Raji (cell line): Measurements from ENCODE around the gene YTHDC2.

Experiments
- POLR2A ChIP-seq: IDR thresholded peaks from 2 replicates; pipeline ENCODE4 v1.6.1; 2011; ENCODE audit warnings: low read depth, low read length, control low read depth; ENCODE audit not compliant: insufficient read depth

The YTHDC2 gene

DNA sequence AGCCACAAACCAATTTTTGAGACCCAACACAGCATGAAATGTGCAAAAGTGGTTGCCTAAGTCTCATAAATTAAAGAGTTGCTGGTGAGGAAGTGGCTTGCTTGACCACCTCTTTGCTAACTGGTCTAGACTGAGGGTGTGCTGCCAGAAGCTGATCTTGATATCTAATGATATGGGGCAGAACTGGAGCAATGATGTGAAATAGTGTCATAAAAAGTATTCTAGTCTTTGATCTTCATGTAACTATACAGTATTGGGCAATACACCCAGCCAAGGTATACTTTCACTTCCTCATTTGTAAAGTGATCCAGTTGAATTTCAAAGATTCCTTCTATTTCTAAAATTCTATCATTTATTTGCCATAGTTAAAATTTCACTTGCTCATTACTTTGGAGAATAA lies 5.9 kb upstream of the YTHDC2 start:
- no peak for TF ChIP-seq POLR2A

DNA sequence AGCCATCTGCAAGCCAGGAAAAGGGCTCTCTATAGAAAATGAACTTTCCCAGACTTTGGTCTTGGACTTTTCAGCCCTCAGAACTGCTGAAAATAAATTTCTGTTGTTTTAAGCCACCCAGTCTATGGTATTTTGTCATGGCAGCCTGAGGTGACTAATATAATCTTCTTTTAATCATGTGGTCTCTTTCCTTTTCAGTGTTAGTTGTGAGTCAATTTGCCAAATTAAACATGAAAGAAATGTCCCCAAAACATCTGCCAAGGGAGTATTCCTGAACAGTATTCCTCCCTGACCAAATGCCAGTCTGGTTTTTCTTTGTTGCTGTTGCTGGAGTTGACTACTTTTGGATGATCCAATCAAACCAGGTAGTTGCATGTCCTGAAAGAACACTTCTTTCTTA lies 4.7 kb upstream of the YTHDC2 start:
- no peak for TF ChIP-seq POLR2A

DNA sequence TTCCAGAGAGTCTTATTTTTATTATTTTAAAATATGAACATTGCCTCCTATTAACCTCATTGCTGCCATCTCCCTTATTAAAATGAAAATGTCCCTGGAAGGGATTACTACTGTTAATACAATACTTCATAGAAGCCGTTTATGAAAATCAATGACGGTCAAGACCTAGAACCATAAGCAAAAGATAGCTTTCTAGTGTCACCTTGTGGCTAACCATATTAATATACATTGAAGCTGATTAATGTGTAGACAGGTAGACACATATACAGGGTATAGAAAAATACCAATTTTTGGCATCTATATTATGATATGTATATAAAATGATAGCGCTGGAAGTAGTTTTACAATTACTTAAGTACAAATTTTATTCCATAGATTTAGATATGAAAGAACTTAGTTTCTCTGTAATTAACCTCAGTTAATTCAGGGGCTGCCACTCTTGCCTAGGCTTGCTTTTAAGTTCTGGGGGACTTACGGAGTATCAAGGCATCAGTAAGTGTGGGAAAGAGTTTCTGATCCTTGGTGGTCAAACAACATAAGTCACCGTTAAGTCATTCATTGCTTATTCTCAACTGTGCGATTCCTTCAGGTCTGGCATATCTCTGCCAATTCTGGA lies 2.5 kb upstream of the YTHDC2 start:
- no peak for TF ChIP-seq POLR2A

DNA sequence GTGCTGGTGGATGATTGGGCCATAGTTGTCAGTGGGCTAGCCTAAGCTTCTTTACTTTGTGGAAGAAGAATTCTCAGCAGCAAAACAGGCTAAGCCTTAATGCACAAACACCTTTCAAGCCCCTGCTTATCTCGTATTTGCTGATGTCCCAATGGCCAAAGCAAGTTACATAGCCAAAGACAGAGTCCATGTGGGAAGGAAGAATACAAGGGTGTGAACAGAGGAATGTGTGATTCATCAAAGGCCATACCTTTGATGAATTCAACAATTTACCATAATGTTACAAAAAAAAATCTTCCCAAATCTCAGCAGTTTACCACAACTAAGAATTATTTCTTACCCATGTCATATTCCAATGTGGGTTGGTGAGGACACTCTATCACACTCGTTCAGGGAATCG lies 1.2 kb upstream of the YTHDC2 start:
- TF ChIP-seq POLR2A: no peak

DNA sequence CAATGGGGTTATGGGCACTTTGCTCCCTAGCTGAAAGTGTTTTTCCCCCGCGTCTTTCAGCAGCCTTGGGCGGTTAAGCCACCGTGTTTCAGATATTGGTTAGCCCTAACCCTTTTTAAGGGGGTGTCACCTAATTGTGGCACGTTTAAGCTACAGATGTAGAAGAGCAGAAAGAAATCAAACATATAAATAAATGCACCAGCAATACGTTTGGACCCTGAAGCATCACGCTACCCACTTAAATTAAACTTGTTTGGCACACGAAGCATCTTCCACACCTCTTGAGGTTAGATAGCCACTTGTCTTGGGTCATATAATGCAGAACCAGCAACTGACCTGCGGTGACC lies 768 bp downstream of the YTHDC2 start:
- TF ChIP-seq POLR2A: no peak

DNA sequence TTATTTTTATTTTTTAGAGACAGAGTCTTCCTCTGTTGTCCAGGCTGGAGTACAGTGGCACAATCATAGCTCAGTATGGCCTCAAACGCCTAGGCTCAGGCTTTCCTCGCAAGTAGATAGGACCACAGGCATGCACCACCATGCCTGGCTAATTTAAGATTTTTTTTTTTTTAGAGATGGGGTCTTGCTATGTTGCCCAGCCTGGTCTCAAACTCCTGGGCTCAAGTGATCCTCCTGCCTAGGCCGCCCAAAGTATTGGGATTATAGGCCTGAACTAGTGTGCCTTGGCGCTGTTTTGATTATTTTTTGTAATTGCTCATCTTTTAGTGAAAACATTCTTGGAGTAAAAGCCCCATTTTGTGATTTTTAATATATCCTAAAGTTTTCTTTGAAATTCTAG lies 5.4 kb downstream of the YTHDC2 start:
- no peak for TF ChIP-seq POLR2A

DNA sequence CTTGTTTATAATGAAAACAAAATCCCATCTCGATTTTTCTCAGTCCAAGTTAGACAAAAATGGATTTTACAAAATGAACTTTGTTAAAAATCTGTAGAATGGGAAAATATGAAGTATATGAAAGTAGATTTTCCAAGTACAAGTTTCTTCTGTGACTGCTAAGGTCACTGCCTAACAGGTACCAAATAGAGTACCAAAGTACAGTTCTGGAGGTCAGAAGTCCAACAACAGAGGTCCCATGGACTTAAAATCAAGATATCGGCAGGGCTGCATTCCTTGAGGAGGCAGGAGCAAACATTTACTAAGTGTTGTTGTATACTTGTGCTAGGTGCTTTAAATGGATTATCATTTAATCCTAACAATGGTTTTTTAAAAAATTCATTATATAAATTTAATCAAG lies 5.9 kb downstream of the YTHDC2 start:
- no peak for TF ChIP-seq POLR2A

DNA sequence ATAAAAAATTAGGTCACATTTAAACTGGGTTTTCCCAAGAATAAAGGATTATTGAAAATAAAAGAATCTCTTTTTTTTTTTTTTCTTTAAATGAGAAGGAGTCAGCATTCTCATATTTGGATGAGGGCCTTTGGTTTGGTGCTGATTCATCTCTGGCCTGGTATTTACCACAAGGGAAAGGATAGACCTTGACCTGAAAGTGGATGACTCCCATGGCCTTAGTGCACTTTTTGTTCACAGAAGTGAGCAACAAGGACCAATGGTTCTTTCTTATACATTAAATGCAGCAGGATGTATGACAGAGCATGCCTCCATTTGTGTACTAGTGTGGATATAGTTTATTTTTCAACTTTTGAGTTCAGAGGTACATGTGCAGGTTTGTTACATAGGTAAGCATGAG lies 6.9 kb downstream of the YTHDC2 start:
- TF ChIP-seq POLR2A: no peak

DNA sequence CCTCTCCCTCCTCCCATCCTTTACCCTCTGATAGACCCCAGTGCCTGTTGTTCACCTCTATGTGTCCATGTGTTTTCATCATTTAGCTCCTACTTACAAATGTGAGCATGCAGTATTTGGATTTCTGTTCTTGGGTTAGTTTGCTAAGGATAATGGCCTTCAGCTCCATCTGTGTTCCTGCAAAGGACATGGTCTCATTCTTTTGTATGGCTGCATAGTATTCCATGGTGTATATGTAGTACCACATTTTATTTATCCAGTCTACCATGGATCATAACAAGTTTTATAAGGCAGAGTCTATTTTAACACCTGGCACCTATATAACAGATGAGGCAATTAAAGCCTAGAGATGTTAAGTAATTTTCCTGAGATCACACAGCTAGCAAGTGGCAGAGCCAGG lies 7.4 kb downstream of the YTHDC2 start:
- no peak for TF ChIP-seq POLR2A

DNA sequence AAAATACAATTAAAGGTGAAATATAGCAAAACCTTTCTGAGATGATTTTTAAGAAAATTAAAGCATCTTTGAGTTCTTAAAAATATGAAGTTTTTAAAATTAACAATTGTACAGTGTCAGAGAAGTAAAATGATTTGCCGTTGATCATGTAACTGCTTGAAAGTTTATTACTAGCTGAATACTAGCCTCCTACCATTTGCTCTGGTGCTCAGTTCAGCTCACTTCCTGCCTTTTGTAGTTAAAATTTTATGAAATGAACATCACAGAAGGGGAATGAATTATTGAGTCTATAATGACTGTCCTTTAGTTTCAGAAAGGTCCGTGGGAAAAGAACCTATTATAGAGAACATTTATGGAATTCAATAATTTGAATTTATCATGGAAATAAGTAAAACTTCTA lies 9.7 kb downstream of the YTHDC2 start:
- TF ChIP-seq POLR2A: no peak

DNA sequence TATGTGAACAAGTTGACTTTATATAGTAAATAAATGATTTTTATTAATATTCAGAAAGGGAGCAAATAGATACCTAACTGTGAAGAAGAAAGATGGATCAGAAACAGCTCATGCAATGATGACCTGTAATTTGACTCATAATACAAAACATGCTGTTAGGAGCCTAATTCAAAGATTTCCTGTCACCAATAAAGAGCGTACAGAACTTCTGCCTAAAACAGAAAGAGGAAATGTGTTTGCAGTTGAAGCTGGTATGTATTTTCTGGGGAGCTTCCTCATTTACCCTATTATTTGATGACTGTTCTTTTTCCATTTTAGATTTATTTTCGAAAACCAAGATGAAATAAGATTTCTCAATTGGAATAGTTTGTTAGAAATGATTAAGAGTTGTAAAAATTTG lies 11.4 kb downstream of the YTHDC2 start:
- TF ChIP-seq POLR2A: no peak

DNA sequence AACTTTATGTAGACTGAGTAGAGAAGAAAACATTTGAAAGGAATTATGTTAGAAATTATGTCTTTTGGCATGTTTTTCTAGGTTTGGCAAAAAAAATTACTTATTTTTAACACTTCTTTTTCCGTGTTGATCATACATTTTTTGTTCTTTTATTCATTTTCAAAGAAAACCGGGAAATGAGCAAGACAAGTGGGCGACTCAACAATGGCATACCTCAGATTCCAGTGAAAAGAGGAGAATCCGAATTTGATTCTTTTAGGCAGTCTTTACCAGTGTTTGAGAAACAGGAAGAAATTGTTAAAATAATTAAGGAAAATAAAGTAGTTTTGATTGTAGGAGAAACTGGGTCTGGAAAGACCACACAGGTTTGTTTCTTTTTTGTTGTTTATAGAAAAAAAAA lies 12.9 kb downstream of the YTHDC2 start:
- no peak for TF ChIP-seq POLR2A

DNA sequence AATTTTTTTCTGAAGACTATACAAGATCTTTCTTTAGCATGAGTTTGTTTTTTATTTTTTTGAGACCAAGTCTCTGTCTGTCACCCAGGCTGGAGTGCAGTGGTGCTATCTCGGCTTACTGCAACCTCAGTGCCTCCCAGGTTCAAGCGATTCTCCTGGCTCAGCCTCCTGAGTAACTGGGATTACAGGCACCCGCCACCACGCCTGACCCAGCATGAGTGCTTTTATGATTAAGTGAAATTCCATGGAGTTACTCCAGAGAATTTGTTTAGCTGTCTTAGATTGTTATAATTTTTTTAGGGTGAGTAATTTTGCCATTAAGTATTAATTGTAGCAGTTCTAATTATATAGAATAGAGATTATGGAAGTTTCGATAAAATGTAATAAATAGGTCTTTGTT lies 14.3 kb downstream of the YTHDC2 start:
- no peak for TF ChIP-seq POLR2A

DNA sequence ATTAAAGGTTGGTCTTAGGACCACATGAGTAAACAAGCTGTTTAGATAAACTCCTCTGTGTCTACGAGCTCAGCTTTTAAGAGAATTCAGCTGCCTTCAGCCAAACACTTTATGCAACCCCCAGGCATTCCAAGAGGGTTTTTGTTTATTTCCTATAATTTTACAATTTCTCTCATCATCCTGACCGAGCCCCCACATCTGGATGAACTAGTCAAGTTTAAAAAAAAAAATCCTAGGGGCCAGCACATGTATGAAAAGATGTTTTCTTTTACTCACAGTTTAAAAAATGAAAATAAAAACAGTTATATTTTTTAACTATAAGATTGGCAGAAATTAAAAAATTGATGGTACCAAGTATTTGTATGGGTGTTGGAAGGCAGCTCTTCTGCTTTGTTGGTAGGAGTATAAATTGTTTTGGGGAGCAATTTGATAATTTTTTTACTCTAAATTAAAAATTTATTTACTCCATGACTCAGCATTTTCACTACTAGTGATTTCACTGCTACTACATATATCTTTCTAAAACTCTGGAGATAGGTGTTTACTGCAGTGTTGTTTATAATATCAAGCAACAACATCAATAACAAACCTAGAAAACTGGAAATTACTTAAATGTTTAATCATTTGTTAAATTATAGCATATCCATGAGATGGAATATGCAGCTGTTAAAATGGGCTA lies 18.1 kb downstream of the YTHDC2 start:
- TF ChIP-seq POLR2A: no peak

DNA sequence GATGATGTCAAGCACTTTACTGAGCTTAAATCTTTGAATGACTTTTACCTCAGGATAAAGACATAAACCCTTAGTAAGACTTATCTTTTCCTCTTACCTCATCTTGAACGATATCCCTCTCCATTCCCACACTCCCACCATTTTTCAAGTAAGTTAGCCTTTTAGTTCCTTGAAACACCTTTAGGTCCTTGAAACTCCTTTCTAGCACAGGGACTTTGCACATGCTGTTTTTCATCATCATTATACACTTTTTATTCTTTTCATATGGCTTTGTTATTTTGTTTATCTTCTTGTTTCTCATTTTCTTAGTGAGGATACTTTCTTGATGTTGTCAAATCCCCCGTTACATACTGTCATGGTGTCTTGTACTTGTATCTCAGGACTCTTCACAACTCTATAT lies 24.8 kb downstream of the YTHDC2 start:
- no peak for TF ChIP-seq POLR2A

DNA sequence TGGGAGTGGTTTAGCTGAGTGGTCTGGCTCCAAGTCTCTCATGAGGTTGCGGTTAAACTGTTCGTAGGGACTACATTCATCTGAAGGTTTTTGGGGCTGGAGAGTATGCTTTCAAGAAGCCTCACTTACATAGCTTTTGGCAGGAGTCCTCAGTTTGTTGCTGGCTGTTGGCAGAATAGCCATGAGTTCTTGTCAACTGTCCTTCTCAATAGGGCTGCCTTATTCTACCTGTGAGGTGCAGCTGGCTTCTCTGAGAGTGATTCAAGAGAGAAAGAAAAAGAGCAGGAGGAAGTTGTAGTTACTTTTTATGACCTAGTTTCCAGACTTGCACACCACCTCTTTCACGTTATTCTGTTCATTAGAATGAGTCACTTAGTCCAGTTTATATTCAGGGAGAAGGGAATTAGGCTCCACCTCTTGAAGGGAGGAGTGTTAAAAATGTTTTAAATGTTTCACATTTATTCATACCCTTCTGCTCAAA lies 33.2 kb downstream of the YTHDC2 start:
- no peak for TF ChIP-seq POLR2A

DNA sequence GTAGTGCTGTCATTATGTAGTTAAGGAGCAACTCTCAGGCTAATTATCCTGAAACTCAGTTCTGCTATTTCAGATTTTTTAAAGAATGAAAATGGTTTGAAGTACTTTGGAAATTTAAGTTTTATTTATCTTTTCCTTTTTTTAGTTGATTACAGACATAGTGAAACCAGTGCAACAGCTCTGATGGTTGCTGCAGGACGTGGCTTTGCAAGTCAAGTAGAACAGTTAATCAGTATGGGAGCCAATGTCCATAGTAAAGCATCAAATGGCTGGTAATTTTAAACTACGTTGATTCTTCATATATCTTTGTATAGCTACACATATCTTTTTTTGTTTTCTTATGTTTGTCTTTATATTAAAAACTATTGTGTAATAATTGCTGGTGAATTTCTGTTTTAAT lies 34.9 kb downstream of the YTHDC2 start:
- TF ChIP-seq POLR2A: no peak

DNA sequence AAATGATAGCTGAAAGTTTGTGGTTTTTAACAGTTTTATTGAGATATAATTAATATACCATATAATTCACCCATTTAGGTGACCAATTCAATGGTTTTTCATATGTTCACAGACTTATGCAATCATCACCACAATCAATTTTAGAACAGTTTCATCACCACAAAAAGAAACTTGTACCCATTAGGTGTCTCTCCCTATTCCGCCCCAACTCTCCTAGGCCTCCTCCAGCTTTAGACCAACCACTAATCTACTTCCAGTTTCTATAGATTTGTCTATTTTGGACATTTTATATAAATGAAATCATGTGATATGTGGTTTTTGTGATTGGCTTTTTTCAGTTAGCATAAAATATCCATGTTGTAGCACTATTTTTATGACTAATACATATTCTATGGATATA lies 38.6 kb downstream of the YTHDC2 start:
- no peak for TF ChIP-seq POLR2A

DNA sequence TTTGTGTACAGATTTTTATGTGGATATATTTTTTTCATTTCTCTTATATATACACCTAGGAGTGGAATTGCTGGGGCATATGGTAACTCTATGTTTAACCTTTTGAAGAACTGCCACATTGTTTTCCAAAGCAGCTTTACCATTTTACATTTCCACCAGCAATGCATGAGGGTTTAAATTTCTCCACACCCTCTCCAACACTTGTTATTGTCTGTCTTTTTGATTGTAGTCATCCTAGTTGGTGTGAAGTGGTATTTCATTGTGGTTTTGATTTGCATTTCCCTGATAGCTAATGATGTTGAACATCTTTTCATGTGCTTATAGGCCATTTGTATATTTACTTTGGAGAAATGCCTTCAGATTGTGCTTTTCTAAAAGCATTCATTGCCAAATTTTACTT lies 39.1 kb downstream of the YTHDC2 start:
- no peak for TF ChIP-seq POLR2A
